Measurements from ENCODE around the gene MEIS2.

GRCh38 chr15:36994790-36995189 is 105.6 kb downstream of the MEIS2 start:
- TF ChIP-seq CTCF (IDR thresholded peaks at IDR 0.05; ENCODE audit: insufficient read depth, low read length) (no peak), GABPA (IDR thresholded peaks at IDR 0.05; ENCODE audit: low read depth) (no peak), REST (IDR thresholded peaks at IDR 0.05; ENCODE audit: insufficient replicate concordance, low read depth) (no peak), POLR2AphosphoS5 (IDR thresholded peaks at IDR 0.05; ENCODE audit: low read depth) (no peak), SPI1 (IDR thresholded peaks at IDR 0.05; ENCODE audit: borderline replicate concordance, low read depth) (no peak)
